Gastroesophageal sphincter (tissue), 4 donors: ENCODE data around the gene UST. TPM values are rescaled to one million over a fixed set of nuclear protein-coding genes. Genes with fewer than 3 reads are reported as not detected.
"Not testable (repeated sequence)": the region's sequence is repeated elsewhere in the genome, so short reads cannot be mapped to it uniquely, and the experiment has no call there.

Source experiments
- ATAC-seq: fragments of 150-250 bp; one replicate; pipeline ENCODE4 v1.9.1; 2016; ENCODE audit warnings: mild to moderate bottlenecking, moderate library complexity
- H3K27ac ChIP-seq, 4 donors: fragments of 200-600 bp; sonication (generic) in 3 of 4; 1 replicate in 3 of 4; 2 replicates in 1 of 4; pipeline ENCODE4 v1.5.1; 2016 to 2019
- H3K27me3 ChIP-seq: fragments of 200-600 bp; sonication (generic); one replicate; pipeline ENCODE4 v1.5.1; 2019
- H3K36me3 ChIP-seq, 2 donors: fragments of 200-600 bp; sonication (generic); one replicate each; pipeline ENCODE4 v1.5.1; 2019; ENCODE audit warnings: control low read depth in 1 of 2
- H3K4me1 ChIP-seq, 3 donors: fragments of 200-600 bp; sonication (generic); 1 replicate in 2 of 3; 2 replicates in 1 of 3; pipeline ENCODE4 v1.5.1; 2016 to 2019; ENCODE audit warnings: control low read depth in 2 of 3
- H3K4me3 ChIP-seq, 2 donors: fragments of 200-600 bp; sonication (generic); one replicate each; pipeline ENCODE4 v1.5.1; 2019; ENCODE audit warnings: mild to moderate bottlenecking in 1 of 2, moderate library complexity in 1 of 2
- H3K9me3 ChIP-seq, 3 donors: fragments of 200-600 bp; sonication (generic); one replicate each; pipeline ENCODE4 v1.5.1; 2017 to 2019; ENCODE audit warnings: control low read depth in 2 of 3
- CTCF ChIP-seq, 4 experiments: fragments of 200-600 bp in 2 of 4; fragments of 450-650 bp in 2 of 4; sonication (generic) in 1 of 4; IDR thresholded peaks; one replicate each; pipeline ENCODE4 v1.5.1; 2017 to 2019; ENCODE audit warnings: antibody characterized with exemption in 4 of 4, mild to moderate bottlenecking in 2 of 4, moderate library complexity in 2 of 4
- EP300 ChIP-seq: sonication (generic); formaldehyde crosslinking; IDR thresholded peaks from one replicate; pipeline ENCODE4 v1.6.1; 2017; ENCODE audit warnings: antibody characterized with exemption, mild to moderate bottlenecking
- POLR2A ChIP-seq, 2 donors: fragments of 450-650 bp; IDR thresholded peaks; one replicate each; pipeline ENCODE4 v1.6.1; 2017; ENCODE audit warnings: antibody characterized with exemption in 2 of 2, mild to moderate bottlenecking in 2 of 2, moderate library complexity in 1 of 2
- POLR2AphosphoS5 ChIP-seq: sonication (generic); formaldehyde crosslinking; IDR thresholded peaks from one replicate; pipeline ENCODE4 v1.6.1; 2017; ENCODE audit warnings: antibody characterized with exemption
- WGBS, 2 donors: methylation state at CpG; one replicate each; pipeline ENCODE4 v1.1.5; 2018; ENCODE audit warnings: low coverage in 1 of 2; 5-methylcytosine and 5-hydroxymethylcytosine counted together
- total RNA-seq, 4 donors: library from RNA; depleted of rRNA; stranded (reverse); fragments of >200 nt; gene quantifications; one replicate each; pipeline ENCODE4 v1.1.0, GENCODE V29; 2016

Gene UST
- total RNA-seq, 4 donors from 2014 or later = 17.4 to 48.1 (median 32.4) TPM

DNA sequence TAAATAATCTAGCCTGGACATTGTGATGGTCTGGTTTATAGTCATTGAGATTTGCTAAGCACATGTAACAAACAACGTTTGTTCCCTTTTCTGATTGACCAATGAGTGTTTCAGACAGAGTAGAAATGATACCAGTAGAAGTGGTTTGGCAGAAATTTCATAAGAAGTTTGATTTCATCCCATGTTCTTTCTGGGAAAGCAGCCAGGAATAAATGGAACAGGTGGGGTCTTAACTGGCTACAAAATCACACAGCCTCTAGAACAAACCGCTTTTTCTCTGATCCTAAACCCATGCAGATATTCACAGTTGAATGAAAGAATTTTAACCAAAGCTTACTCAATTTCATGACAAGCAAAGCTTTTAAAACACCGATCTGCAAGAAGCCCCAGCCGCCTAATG is 227.5 kb downstream of the UST start:
- Histone ChIP-seq H3K36me3 (no peaks in the 10 kb centered on the region), H3K27ac (no peak overlapping the region), H3K4me1 (peaks cover 0 to 32% (median 2%) of the 10 kb centered on the region in 3 donors), H3K27me3 (no peaks in the 10 kb centered on the region), H3K9me3 (no peaks in the 10 kb centered on the region), H3K4me3 (no peak overlapping the region)
- no peak for ATAC-seq
- TF ChIP-seq EP300 (no peak), POLR2A (IDR thresholded peaks at IDR 0.05) (no peak), POLR2AphosphoS5 (no peak)
- WGBS, 2 donors = 73 to 81% methylated on average over 4 of the region's 4 CpGs

GRCh38 chr6:148978298-148978697 is 231.5 kb downstream of the UST start:
- ATAC-seq, H3K36me3 ChIP-seq, H3K9me3 ChIP-seq, H3K4me3 ChIP-seq, H3K27me3 ChIP-seq, H3K4me1 ChIP-seq, H3K27ac ChIP-seq: not testable (repeated sequence)
- 88 to 97% methylated on average over 2 to 3 of the region's 3 CpGs for WGBS, 2 donors

DNA sequence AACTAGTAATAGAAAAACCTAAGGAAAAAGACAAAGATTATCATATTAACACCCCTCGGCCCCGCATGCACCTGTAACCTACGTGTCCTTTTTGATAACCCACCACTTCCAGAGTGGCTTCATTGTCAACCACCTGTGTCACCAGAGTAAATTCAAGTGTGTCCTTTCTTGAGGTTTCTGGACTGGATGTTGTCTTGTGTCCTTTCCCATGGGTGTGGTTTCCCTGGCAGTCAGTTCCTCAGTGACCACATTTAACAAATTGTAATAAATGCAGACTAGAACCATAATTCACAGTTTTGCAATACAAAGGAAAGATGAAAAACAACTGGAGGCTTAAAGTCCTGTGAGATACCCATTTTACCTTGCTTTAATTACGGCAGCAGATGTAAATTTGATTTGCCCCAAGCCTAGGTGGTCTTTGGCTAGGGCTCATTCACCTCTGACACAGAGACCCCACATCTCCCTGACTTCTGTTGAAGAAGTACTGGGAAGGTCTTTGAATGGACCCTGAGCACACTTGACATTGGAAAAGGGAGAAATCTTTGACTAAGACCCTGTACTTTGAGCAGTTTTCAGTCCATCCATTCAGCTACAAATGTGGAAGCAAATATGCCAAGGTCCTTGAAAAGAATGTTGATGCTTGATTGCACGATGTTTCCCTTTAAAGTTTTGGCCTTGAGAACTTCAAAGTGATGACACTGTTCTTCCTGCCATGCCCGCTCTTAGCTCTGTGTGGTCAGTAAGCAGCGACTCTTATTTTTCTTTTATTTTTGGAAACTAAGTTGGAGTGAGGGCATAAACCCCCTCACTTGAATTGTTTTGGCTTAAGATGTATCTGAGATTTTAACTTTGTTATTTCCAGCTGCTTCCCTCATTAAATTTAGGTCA is 232.4 kb downstream of the UST start:
- Histone ChIP-seq H3K27ac (no peak overlapping the region), H3K4me3 (no peak overlapping the region), H3K9me3 (no peaks in the 10 kb centered on the region), H3K4me1 (no peaks in the 10 kb centered on the region), H3K36me3 (no peaks in the 10 kb centered on the region), H3K27me3 (no peaks in the 10 kb centered on the region)
- 72 to 80% methylated on average over 7 of the region's 7 CpGs for WGBS, 2 donors
- TF ChIP-seq POLR2A (IDR thresholded peaks at IDR 0.05) = no peak
- no peak for TF ChIP-seq POLR2AphosphoS5
- TF ChIP-seq CTCF (IDR thresholded peaks at IDR 0.05) = no peak
- TF ChIP-seq EP300 = no peak
- ATAC-seq = no peak

GRCh38 chr6:148980234-148980633 is 233.4 kb downstream of the UST start:
- H3K4me1 ChIP-seq = peaks cover 0 to 6% (median 3%) of the 10 kb centered on the region in 3 donors
- H3K27ac ChIP-seq = no peak overlapping the region
- H3K27me3 ChIP-seq = no peaks in the 10 kb centered on the region
- no peak for ATAC-seq
- WGBS, 2 donors = 64 to 70% methylated on average over 3 of the region's 3 CpGs
- H3K9me3 ChIP-seq = no peaks in the 10 kb centered on the region
- no peaks in the 10 kb centered on the region for H3K36me3 ChIP-seq
- no peak overlapping the region for H3K4me3 ChIP-seq
- TF ChIP-seq POLR2A (IDR thresholded peaks at IDR 0.05) (no peak), EP300 (no peak), CTCF (IDR thresholded peaks at IDR 0.05) (no peak)

DNA sequence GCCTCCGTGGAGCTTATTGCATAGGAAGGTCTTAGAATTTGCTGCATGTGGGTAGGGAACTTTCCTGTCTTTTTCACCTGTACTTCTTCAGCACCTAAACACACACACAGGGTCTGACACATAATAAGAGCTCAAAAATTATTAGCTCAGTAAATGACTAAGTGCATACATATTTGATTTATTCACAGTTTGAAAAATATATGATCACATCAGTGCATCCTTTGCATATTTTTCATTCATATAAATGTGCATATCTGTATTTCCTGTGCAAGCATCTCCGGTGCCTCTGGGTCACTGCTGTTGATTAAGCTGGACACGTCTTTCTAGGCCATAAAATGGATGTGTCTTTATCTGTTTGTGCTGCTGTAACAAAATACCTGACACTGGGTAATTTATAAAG is 234.7 kb downstream of the UST start:
- TF ChIP-seq POLR2AphosphoS5 = no peak
- no peak for TF ChIP-seq POLR2A (IDR thresholded peaks at IDR 0.05)
- no peak for TF ChIP-seq CTCF (IDR thresholded peaks at IDR 0.05)
- no peak for TF ChIP-seq EP300
- peaks cover 0 to 6% (median 3%) of the 10 kb centered on the region in 3 donors for H3K4me1 ChIP-seq
- H3K9me3 ChIP-seq = no peaks in the 10 kb centered on the region
- no peaks in the 10 kb centered on the region for H3K27me3 ChIP-seq
- H3K4me3 ChIP-seq = no peak overlapping the region
- ATAC-seq = no peak
- WGBS, 2 donors = 76 to 79% methylated on average over 3 of the region's 3 CpGs
- H3K27ac ChIP-seq = no peak overlapping the region
- H3K36me3 ChIP-seq = no peaks in the 10 kb centered on the region
